ENCODE measurements around the gene LYSET.

Gene LYSET

GRCh38 chr14:93142854-93143652, 42.1 kb upstream of the LYSET start:
- intact Hi-C loops (cut with DNase I; ENCODE audit: low total_unique reads) = loop anchor here (5.0 kb wide), 2 partner anchors 171 to 191 kb away; no protein-coding TSS in a partner anchor

GRCh38 chr14:93146119-93146518, 39.0 kb upstream of the LYSET start:
- no peak overlapping the region for H3K27ac ChIP-seq
- H3K36me3 ChIP-seq = no peaks in the 10 kb centered on the region
- TF ChIP-seq CTCF (IDR thresholded peaks at IDR 0.05) = no peak
- no peak overlapping the region for H3K4me3 ChIP-seq
- H3K27me3 ChIP-seq = no peaks in the 10 kb centered on the region
- H3K9me3 ChIP-seq = no peaks in the 10 kb centered on the region
- no peak for DNase-seq
- intact Hi-C loops (cut with DNase I; ENCODE audit: low total_unique reads) = no loop called here
- no peaks in the 10 kb centered on the region for H3K4me1 ChIP-seq

More at GRCh38 chr14:93142854-93143652, 42.1 kb upstream of the LYSET start:
- Histone ChIP-seq H3K27me3 (no peaks in the 10 kb centered on the region), H3K27ac (no peak overlapping the region), H3K4me3 (no peak overlapping the region), H3K9me3 (no peaks in the 10 kb centered on the region), H3K4me1 (peaks cover 0 to 3% (median 0%) of the 10 kb centered on the region in 4 donors), H3K36me3 (no peaks in the 10 kb centered on the region)
- no peak for DNase-seq
- TF ChIP-seq CTCF (IDR thresholded peaks at IDR 0.05) = no peak

DNA sequence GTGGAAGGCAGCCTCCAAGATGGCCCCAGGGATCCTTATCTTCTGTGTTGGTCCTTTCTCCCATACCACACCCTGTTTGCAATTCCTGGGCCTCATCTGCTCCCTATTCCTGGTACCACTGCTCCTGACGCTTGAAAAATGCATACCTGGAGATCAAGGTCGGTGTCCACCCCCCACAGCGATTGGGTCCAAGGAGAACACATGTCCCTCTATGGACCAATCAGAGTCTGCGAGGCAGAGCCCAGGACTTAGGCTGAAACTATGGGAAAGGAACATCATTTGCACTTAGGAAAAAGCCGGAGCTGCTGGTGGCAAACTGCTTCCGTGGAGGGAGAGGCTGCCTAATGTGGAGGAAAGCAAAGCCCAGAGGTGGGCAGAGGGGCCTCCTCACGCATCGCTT, 36.1 kb upstream of the LYSET start:
- intact Hi-C loops (cut with DNase I; ENCODE audit: low total_unique reads) = no loop called here
- DNase-seq = no peak
- no peaks in the 10 kb centered on the region for H3K9me3 ChIP-seq
- no peak for TF ChIP-seq CTCF (IDR thresholded peaks at IDR 0.05)
- no peaks in the 10 kb centered on the region for H3K36me3 ChIP-seq
- H3K27ac ChIP-seq = no peak overlapping the region
- no peaks in the 10 kb centered on the region for H3K4me1 ChIP-seq
- H3K4me3 ChIP-seq = no peak overlapping the region
- no peaks in the 10 kb centered on the region for H3K27me3 ChIP-seq

DNA sequence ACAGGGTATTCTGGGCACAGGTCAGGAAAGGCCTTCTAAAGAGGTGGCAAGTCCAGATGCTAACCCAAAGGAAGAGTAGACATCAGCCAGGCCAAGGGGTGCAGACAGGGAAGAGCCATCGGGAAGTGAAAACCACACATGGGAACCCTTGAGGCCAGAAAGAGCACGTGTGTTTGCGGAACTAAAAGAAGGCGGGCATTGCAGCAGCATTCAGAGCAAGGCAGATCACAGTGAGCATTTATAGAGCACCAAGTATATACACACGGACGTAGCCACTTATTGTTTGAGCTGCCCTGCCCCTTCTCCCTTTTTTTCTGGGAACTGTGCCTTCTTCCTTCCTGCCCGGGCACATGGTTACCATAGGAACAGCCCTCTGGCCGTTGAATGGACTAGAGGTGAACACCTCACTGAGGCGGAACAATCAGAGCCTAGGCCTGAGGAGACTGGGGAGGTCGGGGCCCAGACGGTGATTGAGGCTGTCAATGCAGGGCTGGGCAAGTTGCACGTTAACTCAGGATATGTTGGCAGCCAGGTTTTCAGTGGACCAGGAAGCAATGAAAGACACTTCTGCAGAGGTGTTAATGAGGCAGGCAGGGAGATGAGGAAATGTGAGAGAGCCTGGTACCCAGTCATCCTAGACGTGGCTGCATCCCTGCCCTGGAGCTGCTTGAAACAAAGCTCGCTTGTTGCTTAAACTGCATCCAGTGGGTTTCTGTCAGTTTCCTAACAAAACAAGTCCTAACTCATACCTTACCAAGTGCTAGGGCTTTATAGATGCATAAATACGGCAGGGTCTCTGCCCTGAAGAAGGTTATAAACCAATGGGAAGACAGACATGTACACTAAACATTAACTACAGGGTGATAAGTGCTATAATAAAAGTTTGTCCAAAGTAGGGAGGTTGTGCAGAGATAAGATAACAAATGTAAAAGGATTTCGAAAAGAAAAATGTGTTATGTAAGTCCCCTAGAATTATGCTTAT, 34.6 kb upstream of the LYSET start:
- intact Hi-C loops (cut with DNase I; ENCODE audit: low total_unique reads) = no loop called here
- Histone ChIP-seq H3K4me3 (no peak overlapping the region), H3K4me1 (no peaks in the 10 kb centered on the region)

More for the DNA sequence above, 34.6 kb upstream of the LYSET start:
- DNase-seq = peak in 1 of 2 donors; percentile 36
- Histone ChIP-seq H3K9me3 (no peaks in the 10 kb centered on the region), H3K27ac (no peak overlapping the region), H3K27me3 (no peaks in the 10 kb centered on the region), H3K36me3 (no peaks in the 10 kb centered on the region)
- no peak for TF ChIP-seq CTCF (IDR thresholded peaks at IDR 0.05)
